Stromal cell of bone marrow (primary cell): Measurements from ENCODE around the gene LRRC8E.
A peak's percentile ranks its signal among the peaks of the same experiment; 100 is the strongest.

ENCODE experiments used
- DNase-seq: peaks from one replicate; pipeline ENCODE4 v3.0.0-alpha.2; 2012; ENCODE audit warnings: low read depth

Gene LRRC8E

GRCh38 chr19:7868326-7868670 lies 20.0 kb upstream of the LRRC8E start:
- DNase-seq: no peak

DNA sequence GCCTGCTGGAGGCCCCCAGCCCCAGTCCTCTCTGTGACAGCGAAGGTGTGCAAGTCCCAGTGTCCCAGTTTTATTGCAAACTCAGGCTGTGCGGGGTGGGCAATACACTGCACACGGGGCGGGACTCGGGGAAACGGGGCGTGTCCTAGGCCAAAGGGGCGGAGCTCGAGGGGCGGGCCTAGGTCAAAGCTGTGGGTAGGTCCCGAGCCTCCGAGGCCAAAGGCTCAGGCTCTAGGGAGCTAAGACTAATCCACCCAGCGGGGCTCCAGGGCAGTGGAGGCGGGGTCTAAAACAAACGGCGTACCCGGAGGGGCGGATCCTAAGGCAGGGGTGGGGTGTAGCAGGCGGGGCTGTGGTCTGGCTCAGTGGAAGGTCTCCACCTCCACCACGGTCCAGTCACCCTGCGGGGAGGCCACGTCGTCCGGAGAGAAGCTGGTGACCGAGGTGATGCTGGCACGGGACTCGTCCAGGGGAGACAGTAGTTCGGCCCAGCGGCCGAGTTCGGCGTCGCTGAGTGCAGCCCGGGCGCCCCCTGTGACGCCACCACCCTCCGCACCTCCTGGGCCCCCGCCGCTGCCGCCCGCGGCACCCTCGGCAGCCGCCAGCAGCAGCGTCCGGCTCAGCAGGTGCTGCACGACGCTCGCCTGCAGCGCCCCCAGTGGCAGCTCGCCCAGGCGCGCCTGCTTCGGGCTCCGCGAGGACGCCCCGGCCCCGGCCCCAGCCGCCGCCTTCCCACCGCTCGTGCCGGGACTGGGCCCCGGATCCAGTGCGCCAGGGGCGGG lies 19.4 kb upstream of the LRRC8E start:
- DNase-seq: no peak

GRCh38 chr19:7869453-7869909 lies 18.8 kb upstream of the LRRC8E start:
- no peak for DNase-seq

- DNase-seq: no peak
Measured at GRCh38 chr19:7869910-7870511, 18.3 kb upstream of the LRRC8E start.

- no peak for DNase-seq
Measured at GRCh38 chr19:7870571-7871436, 17.5 kb upstream of the LRRC8E start.

DNA sequence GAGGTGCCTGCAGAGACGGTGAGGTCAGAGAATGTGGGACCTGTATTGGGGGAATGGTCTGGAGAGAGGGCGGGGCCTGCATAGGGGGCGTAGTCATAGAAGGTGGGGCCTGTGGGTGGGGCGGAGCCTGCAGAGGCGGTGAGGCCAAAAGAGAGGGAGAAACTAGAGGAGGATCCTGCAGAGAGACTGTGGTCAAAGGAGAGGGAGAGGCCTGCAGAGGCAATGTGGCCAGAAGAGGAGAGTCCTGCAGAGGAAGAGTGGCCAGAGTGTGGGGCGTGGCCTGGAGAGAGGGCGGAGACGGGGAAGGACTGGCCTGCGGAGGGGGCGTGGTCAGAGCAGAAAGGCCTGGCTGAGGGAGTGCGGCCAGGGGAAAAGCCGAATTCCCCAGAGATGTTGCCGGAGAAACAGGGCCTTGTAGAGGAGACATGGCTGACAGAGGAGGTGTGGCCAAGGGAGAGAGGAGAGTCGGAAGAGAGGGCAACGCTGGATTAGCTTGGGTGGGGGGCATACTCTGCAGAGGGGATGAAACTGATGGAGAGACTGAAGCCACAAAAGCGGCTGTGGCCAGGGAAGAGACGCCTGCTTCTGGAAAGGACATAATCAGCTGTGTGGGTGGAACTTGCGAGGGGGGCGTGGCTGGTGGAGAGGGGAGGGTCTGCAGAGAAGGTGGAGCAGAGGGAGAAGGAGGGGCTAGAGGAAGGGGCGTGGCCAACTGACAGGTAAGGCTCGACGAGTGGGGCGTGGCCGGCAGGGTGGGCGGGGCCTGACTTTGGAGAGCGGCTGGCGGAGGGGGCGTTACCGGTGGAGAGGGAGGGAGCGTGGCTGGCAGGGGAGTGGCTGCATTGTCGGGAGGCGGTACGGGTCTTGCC lies 16.6 kb upstream of the LRRC8E start:
- DNase-seq: peak; percentile 77

DNA sequence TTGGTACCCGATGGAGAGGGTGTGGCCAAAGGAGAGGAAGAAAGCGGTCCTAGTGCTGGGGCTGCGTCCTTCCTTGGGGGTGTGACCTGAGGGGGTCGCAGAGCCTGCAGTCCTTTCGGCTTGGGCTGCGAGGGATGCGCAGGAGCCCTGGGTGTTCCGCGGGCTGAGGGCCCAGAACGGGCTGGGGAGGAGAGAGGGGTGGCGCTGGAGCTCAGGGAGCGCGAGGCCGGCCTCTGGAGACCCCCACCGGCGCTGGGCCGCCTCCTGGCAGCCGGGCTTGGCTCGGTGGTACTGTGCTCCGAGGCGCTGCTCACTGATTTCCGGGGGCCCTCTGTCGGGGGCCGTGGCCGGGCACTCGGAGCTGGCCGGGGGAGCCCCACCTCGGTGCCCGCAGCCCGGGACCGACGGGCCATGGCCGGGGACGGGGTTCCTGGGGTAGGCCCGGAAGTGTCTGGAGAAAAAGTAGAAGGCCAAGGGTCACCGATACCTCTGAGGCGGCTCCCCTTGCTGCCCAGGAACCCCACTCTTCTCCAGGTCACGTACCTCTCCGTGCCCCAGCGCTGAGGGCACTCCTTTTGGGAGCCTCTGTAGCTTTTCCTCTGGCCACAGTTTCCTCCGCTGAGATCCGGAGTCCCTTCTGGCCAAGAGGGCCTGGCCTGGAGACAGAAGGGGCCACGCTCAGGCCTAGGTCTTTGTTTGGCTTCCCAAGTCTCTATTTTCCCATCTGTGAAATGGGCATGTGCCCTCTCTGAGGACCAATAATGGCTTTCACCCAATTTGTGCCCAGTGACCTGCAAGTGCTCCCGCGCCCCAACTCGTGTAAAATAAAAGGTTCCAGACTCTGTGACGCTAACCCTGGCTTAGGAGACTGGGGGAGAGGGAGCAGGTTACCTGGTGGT lies 15.8 kb upstream of the LRRC8E start:
- DNase-seq: no peak

DNA sequence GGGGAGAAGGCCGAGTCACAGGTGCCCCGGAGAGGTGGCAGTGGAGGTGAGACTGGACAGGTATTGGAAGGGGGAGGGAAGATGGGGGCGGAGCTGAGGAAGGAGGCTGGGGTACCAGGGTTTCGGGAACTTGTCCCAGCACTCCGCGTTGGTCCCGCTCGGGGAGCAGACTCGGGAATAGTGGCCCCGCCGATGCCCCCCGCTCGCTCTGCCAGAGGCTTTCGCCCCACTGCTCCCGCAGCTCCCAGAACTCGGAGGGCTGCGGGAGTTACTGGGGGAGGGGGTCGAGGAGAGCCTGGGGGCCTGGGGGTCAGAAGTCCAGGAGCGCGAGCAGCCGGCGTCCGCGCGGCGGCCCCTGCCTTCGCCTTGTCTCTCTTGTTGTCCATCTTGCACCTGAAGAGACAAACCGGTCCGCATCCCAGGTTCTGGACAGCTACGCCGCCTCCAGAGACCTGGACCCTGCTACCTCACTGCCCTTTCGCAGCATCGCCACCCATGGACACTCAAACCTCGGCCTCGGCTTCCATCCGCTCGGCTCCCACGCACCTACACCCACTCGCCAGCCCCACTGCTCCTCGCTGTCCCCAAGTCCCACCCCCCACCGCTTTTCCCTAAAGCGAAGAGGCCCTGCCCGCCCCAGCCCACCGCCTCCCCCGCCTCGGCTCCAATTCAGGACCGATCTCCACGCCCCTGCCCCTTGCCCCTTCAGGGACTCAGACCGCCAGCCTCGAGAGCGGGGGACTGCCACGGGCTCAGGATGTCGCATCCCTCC lies 14.8 kb upstream of the LRRC8E start:
- DNase-seq: no peak

- DNase-seq: no peak
Measured at GRCh38 chr19:7874076-7874896, 14.0 kb upstream of the LRRC8E start, which contains the start of gene PRR36. TSS of gene PRR36 (minus strand) at chr19:7874390. CDS start at chr19:7873689, 701 bp downstream.

GRCh38 chr19:7874897-7875273 lies 13.4 kb upstream of the LRRC8E start:
- no peak for DNase-seq

DNA sequence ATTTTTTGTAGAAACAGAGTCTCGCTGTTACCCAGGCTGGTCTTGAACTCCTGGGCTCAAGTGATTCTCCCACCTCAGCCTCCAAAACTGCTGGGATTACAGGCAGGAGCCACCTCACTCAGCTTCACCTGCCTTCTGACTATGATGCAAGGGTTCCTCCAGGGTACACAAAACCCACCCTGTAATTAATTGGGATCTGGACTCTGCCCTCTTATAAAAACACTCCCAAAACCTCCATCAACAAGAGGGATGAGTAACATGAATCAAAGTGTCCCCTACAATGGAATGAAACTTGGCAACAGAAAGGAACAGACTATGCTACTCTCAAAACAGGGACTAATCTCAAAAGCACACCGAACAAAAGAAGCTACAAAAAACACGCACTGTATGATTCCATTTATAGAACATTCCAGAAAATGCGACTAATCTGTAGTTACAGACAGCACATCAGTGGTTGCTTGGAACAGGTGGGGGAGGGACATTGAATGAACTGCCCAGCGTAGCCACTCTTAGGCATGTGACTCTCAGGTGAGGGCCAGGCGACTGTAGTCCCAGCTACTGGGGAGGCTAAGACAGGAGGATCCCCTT lies 11.0 kb upstream of the LRRC8E start:
- DNase-seq: no peak

- no peak for DNase-seq
Measured at GRCh38 chr19:7879111-7879807, 9.1 kb upstream of the LRRC8E start.

DNA sequence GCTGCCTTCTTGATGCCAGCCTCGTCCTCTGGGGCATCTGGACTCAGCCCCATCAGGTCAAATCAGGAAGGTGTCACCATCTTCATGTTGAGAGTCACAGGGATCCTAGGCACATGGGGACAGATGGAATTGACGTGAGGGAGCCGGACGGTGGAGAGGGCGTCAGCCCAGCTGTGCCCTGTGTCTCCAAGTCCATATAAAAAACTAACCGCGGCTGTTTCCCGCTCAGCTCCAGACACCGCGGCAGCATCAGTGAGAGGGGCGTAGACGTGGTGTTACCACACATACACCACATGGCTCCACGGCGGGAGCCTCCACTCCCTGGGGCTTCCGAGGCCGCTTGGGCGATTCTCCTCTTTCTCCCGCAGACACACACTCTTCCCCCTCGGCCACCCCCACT lies 8.5 kb upstream of the LRRC8E start:
- DNase-seq: no peak

DNA sequence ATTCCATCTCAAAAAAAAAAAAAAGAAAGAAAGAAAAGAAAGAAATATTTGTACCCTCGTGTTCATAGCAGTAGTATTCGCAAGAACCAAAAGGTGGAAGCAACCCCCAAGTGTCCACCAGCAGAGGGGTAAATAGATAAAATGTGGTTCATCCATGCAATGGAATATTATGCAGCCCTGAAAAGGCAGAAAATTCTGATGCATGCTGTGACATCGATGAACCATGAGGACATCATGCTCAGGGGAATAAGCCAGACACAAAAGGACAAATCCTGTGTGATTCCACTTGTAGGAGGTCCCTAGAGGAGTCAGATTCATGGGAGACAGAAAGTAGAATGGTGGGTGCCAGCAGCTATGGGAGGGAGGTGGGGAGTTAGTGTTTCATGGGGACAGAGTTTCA lies 6.4 kb upstream of the LRRC8E start:
- DNase-seq: no peak

DNA sequence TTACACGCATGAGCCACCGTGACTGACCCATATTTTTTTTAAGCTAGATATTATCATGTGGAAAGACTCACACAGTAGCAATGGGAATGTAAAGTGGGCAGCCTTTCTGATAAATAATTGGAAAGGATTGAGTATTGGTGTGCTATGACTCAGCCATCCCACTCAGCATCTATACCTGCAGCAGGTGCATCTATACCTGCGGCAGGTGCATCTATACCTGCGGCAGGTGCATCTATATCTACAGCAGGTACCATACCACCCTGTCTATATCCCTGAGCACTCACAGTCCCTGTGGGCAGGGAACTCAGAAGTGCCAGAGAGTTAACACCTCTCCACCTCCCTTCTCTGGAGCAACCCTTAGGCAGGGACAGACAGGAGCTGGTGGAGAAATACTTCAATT lies 5.2 kb upstream of the LRRC8E start:
- DNase-seq: no peak

DNA sequence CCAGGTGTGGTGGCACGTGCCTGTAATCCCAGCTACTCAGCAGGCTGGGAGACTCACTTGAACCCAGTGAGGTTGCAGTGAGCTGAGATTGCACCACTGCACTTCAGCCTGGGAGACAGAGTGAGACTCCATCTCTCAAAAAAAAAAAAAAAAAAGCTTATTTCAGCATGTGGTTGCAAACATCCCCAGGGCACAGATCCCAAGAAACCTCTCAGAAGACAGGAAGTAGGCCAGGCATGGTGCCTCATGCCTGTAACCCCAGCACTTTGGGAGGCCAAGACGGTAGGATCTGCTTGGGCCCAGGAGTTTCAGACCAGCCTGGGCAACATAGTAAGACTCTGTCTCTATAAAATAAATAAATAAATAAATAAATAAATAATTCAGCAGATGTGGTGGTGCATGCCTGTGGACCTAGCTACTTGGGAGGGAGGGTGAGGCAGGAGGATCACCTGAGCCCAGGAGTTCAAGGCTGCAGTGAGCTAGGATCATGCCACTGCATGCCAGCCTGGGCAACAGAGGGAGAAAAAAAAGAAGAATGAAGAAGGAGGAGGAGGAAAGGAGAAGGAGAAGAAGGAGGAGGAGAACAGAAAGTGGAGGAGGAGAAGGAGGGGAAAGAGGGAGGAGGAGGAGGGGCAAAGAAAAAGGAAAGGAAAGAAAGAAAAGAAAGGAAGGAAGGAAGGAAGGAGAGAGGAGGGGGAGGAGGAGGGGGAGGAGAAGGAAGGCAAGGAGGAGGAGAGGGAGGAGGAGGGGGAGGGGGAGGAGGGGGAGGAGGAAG lies 4.3 kb upstream of the LRRC8E start:
- no peak for DNase-seq

GRCh38 chr19:7885818-7886217 lies 2.5 kb upstream of the LRRC8E start:
- DNase-seq: no peak
